HepG2 (cell line): Measurements from ENCODE around the gene EPHA6.

Experiments
- EP300 ChIP-seq, 3 experiments: sonication (generic) in 1 of 3; formaldehyde crosslinking in 1 of 3; IDR thresholded peaks; 2 replicates each; pipeline versions ENCODE4 v1.5.1 to v1.6.1; 2011 to 2020; ENCODE audit warnings: low read depth in 2 of 3, low read length in 2 of 3, borderline replicate concordance in 1 of 3, improper control_type of control experiment in 1 of 3, mild to moderate bottlenecking in 1 of 3, missing genetic modification reagents in 1 of 3, moderate library complexity in 1 of 3
- SIN3A ChIP-seq: IDR thresholded peaks from 2 replicates; pipeline ENCODE4 v1.6.1; 2011; ENCODE audit warnings: low read depth, mild to moderate bottlenecking, control low read depth, low read length, borderline replicate concordance

DNA sequence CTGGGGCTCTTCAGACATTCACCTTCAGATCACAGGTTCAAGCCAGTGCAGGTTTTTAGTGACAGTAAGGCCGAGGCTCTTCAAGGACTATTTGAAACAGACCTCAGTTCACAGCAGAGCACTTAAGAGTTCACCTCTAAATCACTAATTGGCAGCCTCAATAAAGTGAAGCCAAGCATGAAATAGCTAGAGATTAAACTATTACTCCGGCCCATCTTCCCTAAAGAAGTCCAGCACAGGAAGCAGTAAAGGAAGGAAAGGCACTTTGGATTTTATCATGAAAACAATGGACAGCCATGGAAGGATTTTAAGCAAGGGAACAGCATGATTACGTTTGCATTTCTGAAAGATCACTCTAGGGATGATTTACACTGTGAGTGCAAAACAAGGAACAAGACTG, 922.5 kb downstream of the EPHA6 start:
- no peak for TF ChIP-seq EP300 (IDR thresholded peaks at IDR 0.05; ENCODE audit: low read depth in 2 of 2, low read length in 2 of 2)
- TF ChIP-seq EP300 (CRISPR knock-in tag; IDR thresholded peaks at IDR 0.05; ENCODE audit: borderline replicate concordance): no peak
- TF ChIP-seq SIN3A: no peak
